Left renal pelvis (tissue), 4 donors: ENCODE results near the gene NR2F1. TPM values are rescaled to one million over a fixed set of nuclear protein-coding genes. Genes with fewer than 3 reads are reported as not detected.

ENCODE experiments used
- DNase-seq, 4 donors: peaks; one replicate each; pipeline ENCODE4 v3.0.0-alpha.2; 2013; ENCODE audit warnings: low read depth in 4 of 4, low spot score in 3 of 4
- polyA plus RNA-seq, 4 donors: library from polyadenylated mRNA; unstranded; fragments of 120-200 nt; gene quantifications; one replicate each; pipeline ENCODE4 v1.2.1, GENCODE V29; 2013; ENCODE audit not compliant: insufficient read length in 4 of 4

NR2F1 gene
- polyA plus RNA-seq, 4 donors, result 223 to 932 (median 260) TPM

GRCh38 chr5:93602241-93603077 lies 19.4 kb downstream of the NR2F1 start:
- DNase-seq, result no peak

GRCh38 chr5:93603078-93603792 lies 20.2 kb downstream of the NR2F1 start:
- no peak for DNase-seq

- DNase-seq, result no peak
These were observed 21.0 kb downstream of the NR2F1 start for GRCh38 chr5:93603793-93604643.

- DNase-seq, result no peak
These were observed 21.9 kb downstream of the NR2F1 start for GRCh38 chr5:93604644-93605515.

- no peak for DNase-seq
These were observed 23.3 kb downstream of the NR2F1 start for GRCh38 chr5:93606382-93606752.

- no peak for DNase-seq
These were observed 24.6 kb downstream of the NR2F1 start for GRCh38 chr5:93607367-93608258.

- DNase-seq, result no peak
These were observed 25.8 kb downstream of the NR2F1 start for GRCh38 chr5:93608855-93609254.

GRCh38 chr5:93609762-93610161 lies 26.7 kb downstream of the NR2F1 start:
- DNase-seq, result no peak

- no peak for DNase-seq
These were observed 27.7 kb downstream of the NR2F1 start for GRCh38 chr5:93610581-93611272.

GRCh38 chr5:93611273-93611975 lies 28.4 kb downstream of the NR2F1 start:
- no peak for DNase-seq

GRCh38 chr5:93611976-93612854 lies 29.2 kb downstream of the NR2F1 start:
- no peak for DNase-seq

GRCh38 chr5:93612855-93613243 lies 29.8 kb downstream of the NR2F1 start:
- DNase-seq, result no peak

- DNase-seq, result no peak
These were observed 33.6 kb downstream of the NR2F1 start for GRCh38 chr5:93616538-93617174.

- DNase-seq, result no peak
These were observed 37.7 kb downstream of the NR2F1 start for GRCh38 chr5:93620487-93621326.

GRCh38 chr5:93621327-93621798 lies 38.3 kb downstream of the NR2F1 start:
- peak in 1 of 4 donors; percentile 76 for DNase-seq
